Activated B cell treated with CpG ODN at 0.5 μM for 24 hours (primary cell): ENCODE results near the gene GABRB3. TPM values are rescaled to one million over a fixed set of nuclear protein-coding genes. Genes with fewer than 3 reads are reported as not detected.

Source experiments
- ATAC-seq: fragments of 200-7000 bp; cut with Tn5 transposase; one replicate; pipeline ENCODE4 v1.10.0; 2021; ENCODE audit warnings: low read depth, mild to moderate bottlenecking, moderate library complexity
- CTCF ChIA-PET: fragments of 350-600 bp; sonication (Branson Sonifier 250); formaldehyde crosslinking; loops from one replicate; lab custom pipeline; 2021; ENCODE audit warnings: antibody characterized with exemption; lab: Charles Lee
- POLR2A ChIA-PET: fragments of 350-600 bp; sonication (Branson Sonifier 250); formaldehyde crosslinking; loops from one replicate; lab custom pipeline; 2021; ENCODE audit warnings: antibody characterized with exemption; lab: Charles Lee
- DNase-seq: peaks from one replicate; pipeline ENCODE4 v3.0.0; 2022
- H3K27ac Mint-ChIP-seq: one replicate; pipeline ENCODE4 v1.8.0; 2020; ENCODE audit warnings: mixed read lengths
- H3K27me3 Mint-ChIP-seq: one replicate; pipeline ENCODE4 v1.8.0; 2021; ENCODE audit warnings: mixed read lengths
- H3K36me3 Mint-ChIP-seq: one replicate; pipeline ENCODE4 v1.8.0; 2021; ENCODE audit warnings: low read depth, mixed read lengths
- H3K4me1 Mint-ChIP-seq: one replicate; pipeline ENCODE4 v1.8.0; 2021; ENCODE audit warnings: mixed read lengths
- H3K4me3 Mint-ChIP-seq: one replicate; pipeline ENCODE4 v1.8.0; 2020; ENCODE audit warnings: mild to moderate bottlenecking, mixed read lengths
- H3K9me3 Mint-ChIP-seq: one replicate; pipeline ENCODE4 v1.8.0; 2020; ENCODE audit warnings: mixed read lengths
- intact Hi-C: fragments of 100-400 bp; cut with micrococcal nuclease; formaldehyde crosslinking; loops from one replicate; pipeline ENCODE4 v1.15.1; 2024
- total RNA-seq: library from RNA; stranded (reverse); gene quantifications from 2 replicates; pipeline ENCODE4 v1.2.3, GENCODE V29; 2022
- TF ChIP-seq, protein P1 (sequence below): fragments of 200-600 bp; IDR thresholded peaks from one replicate; pipeline ENCODE4 v1.8.0; 2022; ENCODE audit warnings: antibody characterized with exemption, mild to moderate bottlenecking

Gene GABRB3
- total RNA-seq, 1 donor from 2014 or later: not detected

DNA sequence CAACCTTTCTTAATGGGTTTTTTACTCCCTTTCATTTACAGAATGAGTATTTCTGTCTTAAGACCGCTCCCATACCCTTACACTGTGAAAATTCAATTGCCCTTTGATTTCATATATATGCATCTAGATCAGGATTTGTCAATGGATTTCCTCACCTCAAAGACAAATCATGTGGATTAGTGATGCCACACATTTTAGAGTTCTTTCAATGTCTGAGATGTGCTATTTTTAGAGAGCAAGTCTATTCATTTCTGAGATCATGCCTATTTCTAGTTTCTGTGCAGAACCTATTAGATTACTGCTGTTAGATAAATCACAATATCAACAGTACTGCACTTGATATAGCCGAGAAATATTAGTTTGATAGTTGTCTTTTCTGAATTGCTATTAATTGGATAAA is 137.3 kb downstream of the GABRB3 start:
- Mint-ChIP-seq H3K27ac (no peak overlapping the region), H3K36me3 (no peaks in the 10 kb centered on the region), H3K27me3 (no peaks in the 10 kb centered on the region), H3K4me1 (no peaks in the 10 kb centered on the region), H3K4me3 (no peak overlapping the region), H3K9me3 (peaks cover 7% of the 10 kb centered on the region)
- no peak for ATAC-seq
- ChIA-PET CTCF (no interaction called here), POLR2A (no interaction called here)
- DNase-seq: no peak
- intact Hi-C loops: no loop called here
- TF ChIP-seq, protein P1, sequence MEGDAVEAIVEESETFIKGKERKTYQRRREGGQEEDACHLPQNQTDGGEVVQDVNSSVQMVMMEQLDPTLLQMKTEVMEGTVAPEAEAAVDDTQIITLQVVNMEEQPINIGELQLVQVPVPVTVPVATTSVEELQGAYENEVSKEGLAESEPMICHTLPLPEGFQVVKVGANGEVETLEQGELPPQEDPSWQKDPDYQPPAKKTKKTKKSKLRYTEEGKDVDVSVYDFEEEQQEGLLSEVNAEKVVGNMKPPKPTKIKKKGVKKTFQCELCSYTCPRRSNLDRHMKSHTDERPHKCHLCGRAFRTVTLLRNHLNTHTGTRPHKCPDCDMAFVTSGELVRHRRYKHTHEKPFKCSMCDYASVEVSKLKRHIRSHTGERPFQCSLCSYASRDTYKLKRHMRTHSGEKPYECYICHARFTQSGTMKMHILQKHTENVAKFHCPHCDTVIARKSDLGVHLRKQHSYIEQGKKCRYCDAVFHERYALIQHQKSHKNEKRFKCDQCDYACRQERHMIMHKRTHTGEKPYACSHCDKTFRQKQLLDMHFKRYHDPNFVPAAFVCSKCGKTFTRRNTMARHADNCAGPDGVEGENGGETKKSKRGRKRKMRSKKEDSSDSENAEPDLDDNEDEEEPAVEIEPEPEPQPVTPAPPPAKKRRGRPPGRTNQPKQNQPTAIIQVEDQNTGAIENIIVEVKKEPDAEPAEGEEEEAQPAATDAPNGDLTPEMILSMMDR: no peak

DNA sequence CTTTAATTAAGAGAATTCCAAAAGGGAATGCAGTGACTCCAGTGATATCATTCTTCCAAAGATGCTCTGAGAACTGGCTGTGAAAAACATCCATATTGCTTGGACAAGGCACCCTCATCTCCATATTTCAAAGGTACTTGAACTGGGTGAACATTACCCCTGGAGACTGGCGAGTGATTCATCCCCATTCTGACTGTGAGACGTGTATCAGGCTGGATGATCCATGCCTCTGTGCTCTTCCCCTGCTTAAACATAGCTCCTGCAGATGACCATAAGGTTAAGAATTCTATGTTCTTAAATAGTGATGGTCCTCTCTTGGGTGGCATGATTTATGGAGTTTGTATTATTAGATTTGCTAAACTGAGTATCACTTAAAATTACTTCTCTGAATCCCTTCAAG is 137.8 kb downstream of the GABRB3 start:
- CTCF ChIA-PET: no interaction called here
- no peak for ATAC-seq
- H3K36me3 Mint-ChIP-seq: no peaks in the 10 kb centered on the region

DNA sequence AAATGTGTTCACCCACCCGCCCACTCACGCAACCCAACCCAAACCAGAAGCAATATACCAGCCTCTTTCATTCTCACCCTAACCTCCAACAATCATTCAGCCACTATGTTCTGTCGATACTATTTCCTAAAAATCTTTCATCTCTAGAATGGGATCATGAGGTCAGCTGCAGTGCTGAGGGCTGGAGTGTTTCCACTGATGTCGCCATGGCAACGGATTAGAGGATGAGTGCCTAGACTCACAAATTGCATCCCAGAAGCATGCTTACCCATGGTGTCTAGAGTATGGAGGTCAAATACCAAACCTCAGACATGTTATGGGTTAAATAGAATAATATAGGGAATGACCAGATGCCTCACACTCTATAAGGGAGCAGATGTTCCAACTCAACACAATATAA is 138.5 kb downstream of the GABRB3 start:
- Mint-ChIP-seq H3K27me3 (no peaks in the 10 kb centered on the region), H3K9me3 (peaks cover 7% of the 10 kb centered on the region), H3K36me3 (no peaks in the 10 kb centered on the region), H3K4me1 (no peaks in the 10 kb centered on the region), H3K27ac (no peak overlapping the region), H3K4me3 (no peak overlapping the region)
- DNase-seq: no peak
- no peak for ATAC-seq
- ChIA-PET CTCF (no interaction called here), POLR2A (no interaction called here)
- TF ChIP-seq, protein P1: no peak
- intact Hi-C loops: no loop called here

More for the DNA sequence above, 137.8 kb downstream of the GABRB3 start:
- intact Hi-C loops: no loop called here
- Mint-ChIP-seq H3K27me3 (no peaks in the 10 kb centered on the region), H3K4me1 (no peaks in the 10 kb centered on the region), H3K4me3 (no peak overlapping the region), H3K9me3 (peaks cover 7% of the 10 kb centered on the region), H3K27ac (no peak overlapping the region)
- no peak for DNase-seq
- POLR2A ChIA-PET: no interaction called here
- TF ChIP-seq, protein P1: no peak

DNA sequence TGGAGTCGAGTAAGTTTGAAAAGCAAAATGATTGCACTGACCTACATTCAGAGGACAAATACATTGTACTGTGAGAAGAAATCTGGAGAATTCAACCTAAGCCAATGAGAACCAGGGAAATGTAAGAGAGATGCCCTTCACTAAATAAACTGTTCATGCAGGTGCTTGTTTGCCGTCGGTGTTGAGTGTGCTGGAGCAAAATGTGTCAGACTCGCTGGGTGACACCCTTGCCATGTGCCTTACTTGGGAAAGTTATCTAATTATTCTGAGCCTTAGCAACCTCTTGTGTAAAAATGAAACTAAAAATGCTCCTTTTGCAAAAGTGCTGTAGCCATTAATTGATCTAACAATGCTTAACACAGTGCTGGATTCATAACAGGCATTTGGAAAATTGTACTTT is 140.4 kb downstream of the GABRB3 start:
- POLR2A ChIA-PET: no interaction called here
- ATAC-seq (no peak), DNase-seq (no peak)
- Mint-ChIP-seq H3K4me3 (no peak overlapping the region), H3K36me3 (no peaks in the 10 kb centered on the region), H3K9me3 (peaks cover 5% of the 10 kb centered on the region), H3K27me3 (no peaks in the 10 kb centered on the region), H3K27ac (no peak overlapping the region), H3K4me1 (no peaks in the 10 kb centered on the region)
- CTCF ChIA-PET: no interaction called here
- TF ChIP-seq, protein P1: no peak
- intact Hi-C loops: no loop called here

DNA sequence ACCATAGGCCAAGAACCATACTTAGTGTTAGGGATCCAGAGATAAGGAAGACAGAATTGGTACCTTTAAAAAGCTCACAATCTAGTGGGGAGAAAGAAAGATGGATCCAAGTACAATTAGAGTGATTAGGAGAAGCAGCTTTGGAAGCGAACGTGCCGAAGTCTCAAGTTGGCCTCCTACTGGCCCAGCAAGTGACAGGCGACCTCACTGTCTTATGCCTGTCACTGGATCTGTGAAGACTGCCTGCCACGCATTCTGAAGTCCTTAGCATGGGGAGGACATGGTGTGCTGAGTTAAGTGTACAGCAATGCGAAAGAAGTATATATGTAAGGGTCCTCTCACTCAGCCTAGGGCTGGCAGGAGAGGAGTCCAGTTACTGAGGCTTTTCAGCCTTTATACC is 141.0 kb downstream of the GABRB3 start:
- ChIA-PET CTCF (no interaction called here), POLR2A (interaction anchor here (0.6 kb wide), 1 partner anchor 1676 kb away, joined by 3 read pairs; no protein-coding TSS in a partner anchor)
- ATAC-seq (no peak), DNase-seq (no peak)
- intact Hi-C loops: no loop called here
- peaks cover 9% of the 10 kb centered on the region for H3K9me3 Mint-ChIP-seq
- H3K4me1 Mint-ChIP-seq: no peaks in the 10 kb centered on the region
- no peak overlapping the region for H3K4me3 Mint-ChIP-seq
- no peaks in the 10 kb centered on the region for H3K36me3 Mint-ChIP-seq
- no peaks in the 10 kb centered on the region for H3K27me3 Mint-ChIP-seq
- no peak overlapping the region for H3K27ac Mint-ChIP-seq
- TF ChIP-seq, protein P1: no peak
